ENCODE data around the gene JAKMIP1.

The JAKMIP1 gene

GRCh38 chr4:6200011-6200921, at the start of gene JAKMIP1:
Gene JAKMIP1, minus strand, starts transcription at chr4:6200549. Its CDS starts 87,699 bp downstream, at chr4:6112850.
- DNase-seq (ENCODE audit: low read depth, low spot score), result peak; percentile 87

- DNase-seq (ENCODE audit: low read depth, low spot score), result no peak
Measured at GRCh38 chr4:6248394-6248793, 48.0 kb upstream of the JAKMIP1 start.

- no peak for DNase-seq (ENCODE audit: low read depth, low spot score)
Measured at GRCh38 chr4:6246170-6246634, 45.9 kb upstream of the JAKMIP1 start.

- DNase-seq (ENCODE audit: low read depth, low spot score), result peak; percentile 27
Measured at GRCh38 chr4:6245246-6246169, 45.2 kb upstream of the JAKMIP1 start.

- DNase-seq (ENCODE audit: low read depth, low spot score), result no peak
Measured at GRCh38 chr4:6242271-6243029, 42.1 kb upstream of the JAKMIP1 start.

- no peak for DNase-seq (ENCODE audit: low read depth, low spot score)
Measured at GRCh38 chr4:6241062-6241845, 40.9 kb upstream of the JAKMIP1 start.

- no peak for DNase-seq (ENCODE audit: low read depth, low spot score)
Measured at GRCh38 chr4:6239968-6240367, 39.6 kb upstream of the JAKMIP1 start.

- no peak for DNase-seq (ENCODE audit: low read depth, low spot score)
Measured at GRCh38 chr4:6239486-6239885, 39.1 kb upstream of the JAKMIP1 start.

GRCh38 chr4:6236816-6237390, 36.6 kb upstream of the JAKMIP1 start:
- no peak for DNase-seq (ENCODE audit: low read depth, low spot score)

GRCh38 chr4:6235901-6236640, 35.7 kb upstream of the JAKMIP1 start:
- no peak for DNase-seq (ENCODE audit: low read depth, low spot score)

GRCh38 chr4:6235012-6235411, 34.7 kb upstream of the JAKMIP1 start:
- DNase-seq (ENCODE audit: low read depth, low spot score), result no peak

GRCh38 chr4:6233929-6234328, 33.6 kb upstream of the JAKMIP1 start:
- no peak for DNase-seq (ENCODE audit: low read depth, low spot score)

- DNase-seq (ENCODE audit: low read depth, low spot score), result no peak
Measured at GRCh38 chr4:6232836-6233785, 32.8 kb upstream of the JAKMIP1 start.

- DNase-seq (ENCODE audit: low read depth, low spot score), result no peak
Measured at GRCh38 chr4:6231663-6232165, 31.4 kb upstream of the JAKMIP1 start.

- DNase-seq (ENCODE audit: low read depth, low spot score), result no peak
Measured at GRCh38 chr4:6230827-6231662, 30.7 kb upstream of the JAKMIP1 start.

- no peak for DNase-seq (ENCODE audit: low read depth, low spot score)
Measured at GRCh38 chr4:6230502-6230785, 30.1 kb upstream of the JAKMIP1 start.

- no peak for DNase-seq (ENCODE audit: low read depth, low spot score)
Measured at GRCh38 chr4:6229671-6230501, 29.5 kb upstream of the JAKMIP1 start.

Measured in astrocyte of the hippocampus (primary cell).